Measurements from ENCODE around the gene PEAK3.

PEAK3 gene

GRCh38 chr19:2235381-2236063 is 46.5 kb downstream of the PEAK3 start:
- DNase-seq: peak; percentile 60

DNA sequence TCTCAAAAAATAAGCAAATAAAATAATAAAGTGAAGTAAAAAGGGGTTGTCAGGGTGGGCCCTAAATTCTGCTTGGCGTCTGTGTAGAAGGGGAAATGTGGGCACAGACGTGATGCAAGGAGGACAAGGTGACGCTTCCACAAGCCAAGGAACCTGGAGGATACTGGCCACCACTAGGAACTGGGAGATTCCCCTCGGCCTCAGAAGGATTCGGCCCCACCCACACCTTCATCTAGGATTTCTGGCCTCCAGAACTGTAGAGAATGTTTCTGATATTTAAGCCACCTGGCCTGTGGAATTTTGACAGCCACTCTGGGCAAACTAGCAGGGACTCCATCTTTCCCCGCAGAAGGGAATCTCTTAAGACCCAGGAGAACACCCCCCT is 47.0 kb downstream of the PEAK3 start:
- DNase-seq: no peak

DNA sequence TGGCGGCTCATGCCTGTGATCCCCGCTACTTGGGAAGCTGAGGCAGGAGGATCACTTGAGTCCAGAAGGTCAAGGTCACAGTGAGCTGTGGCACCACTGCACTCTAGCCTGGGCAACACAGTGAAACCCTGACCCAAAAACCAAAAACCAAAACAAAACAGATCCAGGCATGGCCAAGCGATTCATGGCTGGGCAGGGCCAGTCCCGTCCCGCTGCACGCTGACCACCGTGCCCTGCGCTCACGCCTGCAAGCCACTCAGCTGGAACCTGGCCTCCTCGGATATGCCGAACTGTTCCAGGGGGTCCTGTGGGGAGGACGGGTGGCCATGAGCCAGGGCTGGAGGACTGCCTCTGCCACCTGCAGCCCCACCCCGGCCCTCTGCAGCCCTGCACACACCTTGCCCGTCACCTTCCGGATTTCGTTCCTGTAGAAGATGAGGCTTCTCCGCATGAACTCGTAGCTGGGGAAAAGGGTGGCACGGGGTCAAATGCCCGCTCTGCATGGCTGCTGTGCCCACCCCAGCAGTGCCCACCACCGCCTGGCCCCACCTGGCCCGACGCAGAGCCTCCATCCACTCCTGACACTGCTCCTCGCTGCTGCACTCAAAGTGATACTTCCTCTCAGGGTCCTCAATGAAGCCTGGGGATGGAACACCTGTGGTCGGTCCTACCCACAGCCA is 48.2 kb downstream of the PEAK3 start:
- DNase-seq: no peak

DNA sequence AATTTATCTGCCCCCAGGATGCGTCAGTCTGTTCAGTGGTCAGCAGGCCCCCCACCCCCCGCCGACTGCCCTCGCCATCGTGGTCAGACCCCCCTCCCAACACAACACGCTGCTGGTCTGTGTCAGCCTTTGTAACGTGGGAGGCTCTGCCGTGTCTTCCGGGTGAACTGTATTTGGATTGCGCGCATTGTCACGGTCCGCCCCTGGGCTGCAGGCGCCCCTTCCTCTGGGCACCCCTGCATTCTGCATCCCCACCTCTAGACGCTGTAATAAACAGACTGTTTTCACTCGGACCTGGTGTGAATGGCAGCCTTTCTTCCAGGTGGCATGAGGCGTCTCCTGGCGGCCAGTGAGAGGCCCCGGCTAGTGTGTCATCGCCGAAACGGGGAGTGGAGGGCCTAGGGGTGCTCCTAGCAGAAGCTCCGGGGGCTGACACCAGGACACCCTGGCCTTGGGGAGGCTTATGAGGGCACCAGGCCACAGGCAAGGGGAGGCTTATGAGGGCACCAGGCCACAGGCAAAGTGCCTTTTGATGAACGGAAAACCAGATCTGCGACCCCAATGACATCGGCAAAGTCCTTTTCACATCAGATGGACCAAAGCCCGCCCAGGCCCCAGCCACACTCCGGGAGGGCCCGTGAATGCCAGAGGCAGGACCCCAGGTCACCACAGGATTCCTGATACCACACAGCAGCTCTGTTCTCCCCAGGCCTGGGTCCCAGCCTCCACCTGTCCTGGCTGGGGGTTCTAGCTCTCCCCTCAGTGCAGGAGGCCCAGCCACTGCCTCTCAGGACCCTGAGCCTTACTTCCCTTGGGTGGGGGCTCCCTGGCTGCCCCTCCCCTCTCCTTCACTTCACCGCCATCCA is 49.5 kb downstream of the PEAK3 start:
- DNase-seq: no peak

- DNase-seq: no peak
Observed at GRCh38 chr19:2231621-2232221, 50.3 kb downstream of the PEAK3 start.

DNA sequence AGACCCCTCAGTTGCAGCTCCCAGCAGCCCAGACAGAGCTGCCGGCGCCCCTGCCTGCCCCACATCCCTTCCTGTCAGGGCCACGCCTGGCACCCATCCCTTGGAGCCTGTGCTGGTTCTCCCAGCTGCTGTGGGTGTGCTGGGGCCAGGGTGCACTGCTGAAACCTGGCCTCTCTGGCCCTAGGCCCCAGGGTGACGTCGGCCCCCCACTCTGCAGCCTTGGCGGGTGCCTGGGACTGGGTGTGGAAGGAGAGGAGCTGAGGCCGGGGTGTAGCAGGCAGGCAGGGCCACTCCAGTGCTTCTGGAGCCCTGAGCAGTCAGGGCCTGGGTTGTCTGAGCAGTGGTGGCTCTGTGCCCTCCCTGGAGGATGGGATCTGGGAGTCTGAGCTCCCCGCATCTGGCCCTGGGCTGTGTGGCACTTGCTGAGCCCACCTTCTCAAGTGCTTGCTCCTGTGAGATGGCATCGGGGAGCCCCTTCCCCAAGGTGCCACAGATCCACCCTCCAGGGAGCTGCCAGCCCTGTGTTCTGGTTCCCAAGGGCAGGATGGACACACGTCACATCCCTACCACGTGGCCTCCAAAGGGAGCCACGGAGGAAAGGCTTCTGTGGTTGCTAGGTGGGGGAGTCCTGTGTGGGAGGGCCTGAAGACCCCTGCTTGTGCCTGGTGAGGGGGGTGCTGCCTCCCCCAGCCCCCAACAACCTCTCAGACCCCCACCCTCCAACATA is 51.0 kb downstream of the PEAK3 start:
- DNase-seq: no peak

GRCh38 chr19:2230033-2230531 is 51.9 kb downstream of the PEAK3 start:
- no peak for DNase-seq

DNA sequence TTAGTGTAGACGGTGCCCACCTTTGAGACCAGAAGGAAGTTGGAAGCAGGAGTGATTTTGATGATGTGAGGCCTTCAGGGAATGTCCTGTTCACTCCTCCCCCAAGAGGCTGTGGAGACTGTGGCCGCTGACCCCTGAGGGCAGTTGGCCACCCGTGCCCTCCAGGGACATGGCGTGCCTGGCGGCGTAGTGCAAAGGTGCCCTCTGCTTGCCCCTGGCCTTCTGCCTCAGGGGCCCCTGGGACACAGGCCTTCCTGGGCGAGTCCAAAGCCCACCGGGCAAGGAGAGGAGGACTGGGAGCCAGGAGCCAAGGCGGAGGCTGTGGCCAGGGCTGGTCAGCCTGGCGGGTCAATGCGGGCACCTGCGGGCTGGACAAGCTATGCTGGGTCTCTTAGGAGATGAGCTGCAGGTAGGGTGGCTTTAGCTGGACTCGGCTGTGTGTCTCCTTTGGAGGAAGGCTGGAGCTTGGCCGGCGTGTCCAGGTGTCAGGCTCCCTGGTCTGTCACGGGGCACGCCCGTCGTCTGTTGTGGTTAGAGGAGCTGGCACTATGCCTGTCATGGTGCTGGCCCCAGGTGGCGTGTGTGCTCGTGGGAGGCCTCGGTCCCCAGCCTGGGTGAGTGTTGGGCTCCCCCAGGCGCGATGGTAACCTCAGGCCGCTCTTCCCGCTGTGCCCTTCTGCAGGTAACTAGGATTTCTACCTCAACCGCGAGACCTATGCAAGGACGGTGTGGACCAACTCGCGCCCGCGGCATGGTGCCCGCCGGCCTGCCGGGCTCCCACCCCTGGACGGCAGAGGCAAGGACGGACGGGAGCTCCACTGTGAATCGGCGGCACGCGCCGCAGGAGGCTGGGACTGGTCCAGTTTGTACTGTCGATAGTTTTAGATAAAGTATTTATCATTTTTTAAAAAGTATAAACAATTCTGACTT is 52.6 kb downstream of the PEAK3 start:
- no peak for DNase-seq

GRCh38 chr19:2228157-2229030 is 53.6 kb downstream of the PEAK3 start:
- no peak for DNase-seq

- no peak for DNase-seq
Observed at GRCh38 chr19:2227415-2228156, 54.4 kb downstream of the PEAK3 start.

DNA sequence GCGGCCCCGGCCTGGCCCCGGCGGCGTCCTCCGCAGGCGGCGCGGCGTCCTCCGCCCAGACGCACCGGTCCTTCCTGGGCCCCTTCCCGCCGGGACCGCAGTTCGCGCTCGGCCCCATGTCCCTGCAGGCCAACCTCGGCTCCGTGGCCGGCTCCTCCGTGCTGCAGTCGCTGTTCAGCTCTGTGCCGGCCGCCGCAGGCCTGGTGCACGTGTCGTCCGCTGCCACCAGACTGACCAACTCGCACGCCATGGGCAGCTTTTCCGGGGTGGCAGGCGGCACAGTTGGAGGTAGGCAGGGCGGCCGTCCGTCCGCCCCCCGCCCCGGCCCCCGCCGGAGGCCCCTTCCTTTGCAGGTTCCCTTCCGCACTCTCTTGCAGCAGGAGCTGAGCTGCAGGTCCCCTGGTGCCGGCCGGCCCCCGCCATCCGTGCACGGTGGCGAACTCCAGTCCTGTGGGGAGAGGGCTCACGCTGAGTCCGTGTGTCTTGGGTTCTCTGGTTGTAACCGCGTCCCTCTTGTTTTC is 55.1 kb downstream of the PEAK3 start:
- no peak for DNase-seq

DNA sequence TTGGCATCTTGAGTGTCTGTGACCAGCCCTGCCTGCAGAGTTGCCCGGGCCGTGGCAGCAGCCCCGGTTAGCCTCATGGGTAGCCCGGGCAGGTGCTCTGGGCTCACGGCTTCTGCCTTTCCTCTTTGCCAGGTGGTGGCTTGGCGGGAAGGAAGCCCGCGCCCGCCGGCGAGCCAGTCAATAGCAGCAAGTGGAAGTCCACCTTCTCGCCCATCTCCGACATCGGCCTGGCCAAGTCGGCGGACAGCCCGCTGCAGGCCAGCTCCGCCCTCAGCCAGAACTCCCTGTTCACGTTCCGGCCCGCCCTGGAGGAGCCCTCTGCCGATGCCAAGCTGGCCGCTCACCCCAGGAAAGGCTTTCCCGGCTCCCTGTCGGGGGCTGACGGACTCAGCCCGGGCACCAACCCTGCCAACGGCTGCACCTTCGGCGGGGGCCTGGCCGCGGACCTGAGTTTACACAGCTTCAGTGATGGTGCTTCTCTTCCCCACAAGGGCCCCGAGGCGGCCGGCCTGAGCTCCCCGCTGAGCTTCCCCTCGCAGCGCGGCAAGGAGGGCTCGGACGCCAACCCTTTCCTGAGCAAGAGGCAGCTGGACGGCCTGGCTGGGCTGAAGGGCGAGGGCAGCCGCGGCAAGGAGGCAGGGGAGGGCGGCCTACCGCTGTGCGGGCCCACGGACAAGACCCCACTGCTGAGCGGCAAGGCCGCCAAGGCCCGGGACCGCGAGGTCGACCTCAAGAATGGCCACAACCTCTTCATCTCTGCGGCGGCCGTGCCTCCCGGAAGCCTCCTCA is 55.7 kb downstream of the PEAK3 start:
- no peak for DNase-seq

DNA sequence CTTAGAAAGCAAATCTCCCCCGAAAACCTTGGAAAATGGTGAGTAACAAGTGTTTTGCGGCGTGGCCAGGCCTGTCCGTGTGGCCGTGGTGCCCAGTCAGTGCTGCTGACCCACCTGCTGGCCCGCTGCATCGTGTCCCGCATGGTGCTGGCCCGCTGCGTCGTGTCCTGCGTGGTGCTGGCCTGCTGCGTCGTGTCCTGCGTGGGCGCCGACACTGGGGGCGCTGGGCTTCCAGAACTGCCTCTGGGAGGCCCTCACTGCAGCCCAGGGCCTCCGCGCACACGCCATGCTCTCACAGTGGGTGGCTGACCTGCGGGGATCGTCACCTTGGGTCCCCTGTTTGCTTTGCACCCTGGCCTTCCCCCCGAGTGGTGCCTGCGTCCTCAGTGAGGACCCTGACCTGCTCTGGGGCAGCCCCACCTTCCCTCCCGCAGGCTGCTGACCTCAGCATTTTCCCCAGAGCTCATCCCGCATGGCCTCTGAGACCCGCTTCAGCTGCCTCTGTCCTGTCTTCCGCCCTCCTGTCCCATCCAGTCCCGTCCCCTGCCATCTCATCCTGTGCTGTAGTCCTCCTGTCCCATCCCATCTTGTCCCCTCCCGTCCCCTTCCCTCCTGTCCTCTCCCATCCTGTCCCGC is 56.4 kb downstream of the PEAK3 start:
- no peak for DNase-seq

- no peak for DNase-seq
Observed at GRCh38 chr19:2224754-2225349, 57.1 kb downstream of the PEAK3 start.

Measured in DMS79 (cell line).